Measurements from ENCODE around the gene SGSH.

Gene SGSH

DNA sequence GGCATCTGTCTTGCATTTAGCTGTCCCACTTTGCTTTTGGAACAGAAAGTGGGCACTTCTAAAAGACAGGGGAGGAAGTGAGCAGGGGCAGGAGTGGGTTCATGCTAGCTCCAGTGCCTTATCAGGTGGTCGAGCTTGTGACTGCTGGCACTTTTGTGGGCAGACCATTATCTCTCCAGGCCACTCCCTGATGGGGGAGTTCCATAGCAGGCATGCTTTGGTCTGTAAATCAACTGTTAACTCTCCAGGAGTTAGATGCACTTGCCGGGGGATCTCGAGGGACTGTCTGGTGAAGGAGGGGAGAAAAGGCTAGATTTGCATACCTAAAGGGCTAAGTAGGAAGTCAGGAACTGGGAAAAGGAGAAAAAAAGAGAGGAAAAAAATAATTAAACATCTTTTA lies 59.6 kb downstream of the SGSH start:
- no peaks in the 10 kb centered on the region for H3K4me1 ChIP-seq (ENCODE audit: control insufficient read depth in 2 of 2, insufficient read depth in 2 of 2, low read length in 2 of 2)
- H3K27ac ChIP-seq (ENCODE audit: low read depth in 2 of 2, low read length in 2 of 2): no peak overlapping the region
- no peaks in the 10 kb centered on the region for H3K9me3 ChIP-seq (ENCODE audit: control insufficient read depth in 2 of 2, low read length in 2 of 2)
- H3K27me3 ChIP-seq (ENCODE audit: control insufficient read depth in 2 of 2, insufficient read depth in 2 of 2, low read length in 2 of 2): no peaks in the 10 kb centered on the region
- no peak overlapping the region for H3K4me3 ChIP-seq (ENCODE audit: low read length in 2 of 2)
- no peak overlapping the region for H3K9ac ChIP-seq (ENCODE audit: low read depth in 1 of 2, low read length in 2 of 2)
- no peaks in the 10 kb centered on the region for H3K36me3 ChIP-seq (ENCODE audit: control insufficient read depth in 2 of 2, insufficient read depth in 2 of 2, low read length in 2 of 2)

All from mucosa of rectum (tissue), 2 donors.